SU-DHL-6 (cell line): ENCODE measurements around the gene SPHK2.

Experiments
- H2AFZ ChIP-seq: fragments of 200-600 bp; sonication (generic); 2 replicates; pipeline ENCODE4 v1.6.1; 2014; ENCODE audit warnings: low read depth, mild to moderate bottlenecking, moderate library complexity, mixed read lengths, antibody characterized with exemption, low read length; ENCODE audit not compliant: severe bottlenecking
- H3F3A ChIP-seq: fragments of 200-600 bp; shearing (Covaris generic); 2 replicates; pipeline ENCODE4 v1.6.0; 2016; ENCODE audit warnings: antibody characterized with exemption, mild to moderate bottlenecking; ENCODE audit not compliant: insufficient read depth
- H3K27ac ChIP-seq: fragments of 200-600 bp; sonication (generic); 2 replicates; pipeline ENCODE4 v1.5.1; 2016; ENCODE audit warnings: low read depth, mild to moderate bottlenecking, low read length, moderate library complexity, mixed read lengths
- H3K27me3 ChIP-seq: fragments of 200-600 bp; sonication (generic), shearing (Covaris generic); 2 replicates; pipeline ENCODE4 v1.6.0; 2014; ENCODE audit warnings: mild to moderate bottlenecking, low read length
- H3K36me3 ChIP-seq: fragments of 200-600 bp; sonication (generic); 2 replicates; pipeline ENCODE4 v1.6.1; 2014; ENCODE audit warnings: mild to moderate bottlenecking, low read length, mixed read lengths
- H3K4me2 ChIP-seq: fragments of 300-600, 200-600 bp; shearing (Covaris generic), sonication (generic); 2 replicates; pipeline ENCODE4 v1.6.0; 2014; ENCODE audit warnings: low read length, low read depth, mild to moderate bottlenecking; ENCODE audit not compliant: poor library complexity, severe bottlenecking
- H3K4me3 ChIP-seq: fragments of 200-600 bp; sonication (generic); 2 replicates; pipeline ENCODE4 v1.5.1; 2014; ENCODE audit warnings: antibody characterized with exemption, low read length, mild to moderate bottlenecking, mixed read lengths; ENCODE audit not compliant: insufficient read depth, poor library complexity, severe bottlenecking
- H3K79me2 ChIP-seq: fragments of 200-600 bp; sonication (generic); 2 replicates; pipeline ENCODE4 v1.6.1; 2014; ENCODE audit warnings: mild to moderate bottlenecking, low read length, moderate library complexity; ENCODE audit not compliant: insufficient read depth
- H3K9ac ChIP-seq: fragments of 200-600 bp; sonication (generic); 2 replicates; pipeline ENCODE4 v1.7.0; 2014; ENCODE audit warnings: mild to moderate bottlenecking, low read length
- H3K9me2 ChIP-seq: fragments of 200-600 bp; sonication (generic); replicated peaks from 2 replicates; pipeline ENCODE4 v1.6.1; 2014; ENCODE audit warnings: low read length; ENCODE audit not compliant: insufficient read depth
- H3K9me3 ChIP-seq: fragments of 200-600 bp; sonication (generic); 2 replicates; pipeline ENCODE4 v1.6.1; 2014; ENCODE audit warnings: low read length, mixed read lengths; ENCODE audit not compliant: insufficient read depth
- H4K20me1 ChIP-seq: fragments of 200-600 bp; sonication (generic); 2 replicates; pipeline ENCODE4 v1.6.1; 2014; ENCODE audit warnings: low read depth, mild to moderate bottlenecking, antibody characterized with exemption, low read length, moderate library complexity, mixed read lengths
- EZH2phosphoT487 ChIP-seq: fragments of 200-600 bp; sonication (generic), shearing (Covaris generic); conservative IDR thresholded peaks from 2 replicates; pipeline ENCODE4 v1.6.1; 2018; ENCODE audit warnings: mild to moderate bottlenecking, antibody characterized with exemption, low read length, moderate library complexity, mixed read lengths
- TF ChIP-seq, protein P1 (sequence below): fragments of 200-600 bp; sonication (generic); IDR thresholded peaks from one replicate; pipeline ENCODE4 v1.5.1; 2017; ENCODE audit warnings: antibody characterized with exemption, mild to moderate bottlenecking, low read length, moderate library complexity; ENCODE audit not compliant: insufficient read depth, poor library complexity, severe bottlenecking

SPHK2 gene

DNA sequence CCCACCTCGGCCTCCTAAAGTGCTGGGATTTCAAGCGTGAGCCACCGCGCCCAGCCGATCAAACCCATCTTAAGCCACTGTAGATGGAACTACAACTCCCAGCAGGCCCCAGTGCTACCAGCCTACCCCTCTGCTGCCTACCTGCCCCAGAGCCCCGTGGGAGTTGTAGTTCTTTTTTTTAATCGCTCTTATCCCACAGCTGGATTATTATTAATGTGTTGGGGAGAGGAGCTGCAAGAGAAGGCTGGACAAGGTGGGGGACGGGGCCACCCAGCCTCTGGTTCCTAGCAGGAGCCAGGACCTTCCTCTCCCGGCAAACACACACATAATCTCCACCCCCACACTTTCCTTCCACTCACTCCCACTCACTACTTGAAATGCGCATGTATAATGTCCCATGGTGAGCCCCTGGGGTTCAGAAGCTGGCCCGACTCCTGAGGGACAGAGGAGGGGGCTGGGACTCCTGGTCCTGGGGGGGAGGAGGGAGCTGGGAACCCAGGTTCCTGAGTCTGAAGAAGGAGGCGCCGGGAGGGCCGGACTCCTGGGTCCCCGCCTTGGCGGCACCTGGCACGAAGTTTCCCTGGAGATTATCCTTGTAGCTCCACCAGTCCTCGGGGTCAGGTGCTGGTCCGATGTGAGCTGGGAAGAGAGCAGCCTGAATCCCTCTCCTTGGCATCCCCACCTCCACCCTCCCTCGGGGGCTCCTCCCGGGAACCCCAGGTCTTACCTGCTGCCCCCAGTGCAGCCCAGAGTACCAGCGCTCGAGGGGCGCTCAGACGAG lies 25.7 kb downstream of the SPHK2 start:
- Histone ChIP-seq H3K36me3 (no peaks in the 10 kb centered on the region), H3K9me3 (no peaks in the 10 kb centered on the region), H3K9ac (peak overlapping the region; percentile 54; the same call in 1 of the 2 replicates), H3K4me2 (peak overlapping the region; percentile 62), H3K27ac (no peak overlapping the region), H3K9me2 (no peaks in the 10 kb centered on the region), H3K27me3 (no peaks in the 10 kb centered on the region), H2AFZ (peak overlapping the region; percentile 78), H3K79me2 (no peaks in the 10 kb centered on the region), H3F3A (no peaks in the 10 kb centered on the region), H4K20me1 (no peaks in the 10 kb centered on the region), H3K4me3 (no peak overlapping the region)
- TF ChIP-seq, protein P1, sequence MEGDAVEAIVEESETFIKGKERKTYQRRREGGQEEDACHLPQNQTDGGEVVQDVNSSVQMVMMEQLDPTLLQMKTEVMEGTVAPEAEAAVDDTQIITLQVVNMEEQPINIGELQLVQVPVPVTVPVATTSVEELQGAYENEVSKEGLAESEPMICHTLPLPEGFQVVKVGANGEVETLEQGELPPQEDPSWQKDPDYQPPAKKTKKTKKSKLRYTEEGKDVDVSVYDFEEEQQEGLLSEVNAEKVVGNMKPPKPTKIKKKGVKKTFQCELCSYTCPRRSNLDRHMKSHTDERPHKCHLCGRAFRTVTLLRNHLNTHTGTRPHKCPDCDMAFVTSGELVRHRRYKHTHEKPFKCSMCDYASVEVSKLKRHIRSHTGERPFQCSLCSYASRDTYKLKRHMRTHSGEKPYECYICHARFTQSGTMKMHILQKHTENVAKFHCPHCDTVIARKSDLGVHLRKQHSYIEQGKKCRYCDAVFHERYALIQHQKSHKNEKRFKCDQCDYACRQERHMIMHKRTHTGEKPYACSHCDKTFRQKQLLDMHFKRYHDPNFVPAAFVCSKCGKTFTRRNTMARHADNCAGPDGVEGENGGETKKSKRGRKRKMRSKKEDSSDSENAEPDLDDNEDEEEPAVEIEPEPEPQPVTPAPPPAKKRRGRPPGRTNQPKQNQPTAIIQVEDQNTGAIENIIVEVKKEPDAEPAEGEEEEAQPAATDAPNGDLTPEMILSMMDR, result no peak
- TF ChIP-seq EZH2phosphoT487, result no peak

DNA sequence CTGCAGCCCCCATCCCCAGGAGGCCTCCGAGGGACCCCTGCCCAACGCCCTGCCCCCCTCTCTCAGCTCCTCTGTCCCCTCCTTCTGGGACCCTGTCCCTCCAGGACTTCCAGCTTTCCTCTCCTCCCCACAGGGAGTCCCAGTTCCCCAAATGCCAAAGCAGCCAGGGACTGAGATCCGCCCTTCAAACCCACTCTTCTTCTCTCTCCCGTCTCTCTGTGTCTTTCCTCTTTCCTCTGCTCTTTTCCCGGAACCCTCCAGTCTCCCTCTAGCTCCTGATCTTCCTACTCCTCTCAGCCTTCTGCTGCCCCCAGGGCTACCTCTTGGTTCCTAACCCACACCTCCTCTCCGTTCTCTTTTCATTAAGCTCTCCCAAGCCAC lies 26.3 kb downstream of the SPHK2 start:
- no peaks in the 10 kb centered on the region for H3K9me2 ChIP-seq
- TF ChIP-seq EZH2phosphoT487, result no peak
- TF ChIP-seq, protein P1, result no peak
- H3F3A ChIP-seq, result no peaks in the 10 kb centered on the region
- H4K20me1 ChIP-seq, result no peaks in the 10 kb centered on the region
- no peaks in the 10 kb centered on the region for H3K27me3 ChIP-seq
- H3K79me2 ChIP-seq, result no peaks in the 10 kb centered on the region
- H3K4me3 ChIP-seq, result peak overlapping the region; percentile 50
- no peaks in the 10 kb centered on the region for H3K36me3 ChIP-seq
- H2AFZ ChIP-seq, result peak overlapping the region; percentile 78
- H3K27ac ChIP-seq, result no peak overlapping the region
- peak overlapping the region; percentile 54 for H3K9ac ChIP-seq
- H3K9me3 ChIP-seq, result no peaks in the 10 kb centered on the region
- H3K4me2 ChIP-seq, result peak overlapping the region; percentile 62

DNA sequence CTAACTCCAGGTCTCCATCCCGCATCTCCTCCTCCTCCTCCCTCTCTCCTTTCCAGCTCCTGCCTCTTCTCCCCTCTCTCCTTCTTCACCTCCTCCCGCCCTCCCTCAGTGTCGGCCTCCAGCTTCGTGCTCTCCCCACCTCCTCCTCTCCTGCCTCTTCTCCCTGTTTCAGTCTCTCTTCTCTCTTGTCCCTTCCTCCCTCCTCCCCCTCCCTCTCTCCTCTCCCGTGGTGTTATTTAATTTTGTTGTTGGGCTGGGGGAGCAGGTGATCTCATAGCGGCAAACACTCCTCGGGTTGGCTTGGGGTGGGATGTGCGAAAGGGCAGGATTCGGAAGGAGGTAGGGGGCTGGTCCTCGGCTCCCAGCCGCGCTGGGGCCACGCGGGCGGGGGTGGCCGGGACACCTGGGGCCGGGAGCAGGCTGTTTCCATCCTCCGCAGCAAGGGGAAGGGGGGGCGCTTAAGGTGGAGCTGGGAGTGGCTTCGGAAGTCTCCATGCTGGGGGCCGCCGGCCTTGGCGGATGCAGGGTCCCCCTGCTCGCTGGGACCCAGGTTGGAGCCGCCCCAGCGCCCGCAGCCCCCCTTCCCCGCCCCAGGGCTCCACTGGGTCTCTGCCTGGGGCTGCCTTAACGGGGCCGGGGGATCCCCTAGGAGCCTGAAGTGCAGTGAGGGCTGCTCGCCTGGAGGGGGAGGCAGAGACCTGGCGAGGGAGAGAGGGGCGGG lies 26.9 kb downstream of the SPHK2 start, which contains the start of gene CA11:
Gene CA11 (minus strand): TSS at position 187 of the 721 bp plus-strand sequence. CDS start 555 bp downstream, outside the sequence.
- Histone ChIP-seq H3K36me3 (no peaks in the 10 kb centered on the region), H2AFZ (peak within 1 kb of the TSS; percentile 78), H3K9me3 (no peaks in the 10 kb centered on the region), H4K20me1 (no peaks in the 10 kb centered on the region), H3K27me3 (no peaks in the 10 kb centered on the region), H3K9ac (peak within 1 kb of the TSS; percentile 54), H3K27ac (0 out of 2 replicates have a peak within 1 kb of the TSS, but pooled peaks have one; percentile 0), H3K79me2 (no peaks in the 10 kb centered on the region), H3K4me2 (peak within 1 kb of the TSS; percentile 62), H3F3A (no peaks in the 10 kb centered on the region), H3K4me3 (peak within 1 kb of the TSS; percentile 50), H3K9me2 (no peaks in the 10 kb centered on the region)
- TF ChIP-seq, protein P1, result peak; percentile 95
- no peak for TF ChIP-seq EZH2phosphoT487
